Caco-2 (cell line): Measurements from ENCODE around the gene LBHD2. TPM values are rescaled to one million over a fixed set of nuclear protein-coding genes. Genes with fewer than 3 reads are reported as not detected.
A peak's percentile ranks its signal among the peaks of the same experiment; 100 is the strongest.

Experiments used
- BruUV-seq: library from RNA; stranded (reverse); fragments of 400-500 nt; replicated peaks from 2 replicates; lab custom pipeline; 2021; lab: Mats Ljungman, UMichigan
- CTCF ChIA-PET: fragments of 300-600 bp; sonication (Branson Sonifier 250); formaldehyde crosslinking; loops from one replicate; lab custom pipeline; 2022; ENCODE audit warnings: antibody characterized with exemption; lab: Charles Lee
- POLR2A ChIA-PET: fragments of 300-600 bp; sonication (Branson Sonifier 250); formaldehyde crosslinking; loops from one replicate; lab custom pipeline; 2022; ENCODE audit warnings: antibody characterized with exemption; lab: Charles Lee
- DNase-seq, 2 experiments: peaks; one replicate each; pipeline versions ENCODE4 v3.0.0 to v3.0.0-alpha.2; 2020 to 2022
- H3K27me3 ChIP-seq: replicated peaks from 2 replicates; pipeline ENCODE4 v1.6.0; 2011; ENCODE audit warnings: low read length; ENCODE audit not compliant: control insufficient read depth, insufficient read depth
- H3K36me3 ChIP-seq: 2 replicates; pipeline ENCODE4 v1.5.1; 2011; ENCODE audit warnings: low read length; ENCODE audit not compliant: control insufficient read depth, insufficient read depth
- H3K4me1 ChIP-seq: fragments of 250-450 bp; sonication (Bioruptor Pico); 2 replicates; pipeline ENCODE4 v1.5.1; 2020; ENCODE audit warnings: mild to moderate bottlenecking
- H3K4me3 ChIP-seq: 2 replicates; pipeline ENCODE4 v1.5.1; 2011; ENCODE audit warnings: low read depth, mild to moderate bottlenecking, control low read depth, low read length
- H3K9me3 ChIP-seq: fragments of 250-450 bp; sonication (Bioruptor Pico); 2 replicates; pipeline ENCODE4 v1.5.1; 2020; ENCODE audit warnings: mild to moderate bottlenecking, moderate library complexity
- H3K27ac Mint-ChIP-seq: one replicate; pipeline ENCODE4 v1.8.0; 2022; ENCODE audit warnings: mixed read lengths; ENCODE audit not compliant: unreplicated experiment
- H3K27me3 Mint-ChIP-seq: one replicate; pipeline ENCODE4 v1.8.0; 2022; ENCODE audit warnings: mixed read lengths; ENCODE audit not compliant: insufficient read depth, unreplicated experiment
- H3K36me3 Mint-ChIP-seq: one replicate; pipeline ENCODE4 v1.8.0; 2022; ENCODE audit warnings: mild to moderate bottlenecking, mixed read lengths; ENCODE audit not compliant: insufficient read depth, unreplicated experiment
- H3K4me1 Mint-ChIP-seq: one replicate; pipeline ENCODE4 v1.8.0; 2022; ENCODE audit warnings: low read depth, mixed read lengths; ENCODE audit not compliant: unreplicated experiment
- H3K4me3 Mint-ChIP-seq: one replicate; pipeline ENCODE4 v1.8.0; 2022; ENCODE audit warnings: mild to moderate bottlenecking, moderate library complexity, mixed read lengths; ENCODE audit not compliant: unreplicated experiment
- H3K9me3 Mint-ChIP-seq: one replicate; pipeline ENCODE4 v1.8.0; 2022; ENCODE audit warnings: mixed read lengths; ENCODE audit not compliant: unreplicated experiment
- CTCF ChIP-seq, 2 experiments: fragments of 200-600 bp in 1 of 2; IDR thresholded peaks; 1 replicate in 1 of 2; 2 replicates in 1 of 2; pipeline versions ENCODE4 v1.5.1 to v1.8.0; 2011 to 2022; ENCODE audit warnings: antibody characterized with exemption in 1 of 2, control low read depth in 1 of 2, inconsistent platforms in 1 of 2, low read depth in 1 of 2, low read length in 1 of 2, mild to moderate bottlenecking in 1 of 2, moderate library complexity in 1 of 2; ENCODE audit not compliant: insufficient read depth in 1 of 2, severe bottlenecking in 1 of 2, unreplicated experiment in 1 of 2
- intact Hi-C: fragments of 100-400 bp; cut with micrococcal nuclease; formaldehyde crosslinking; loops from one replicate; pipeline ENCODE4 v1.10.0; 2022; ENCODE audit not compliant: unreplicated experiment
- total RNA-seq: library from RNA; stranded (reverse); gene quantifications from 2 replicates; pipeline ENCODE4 v1.2.3, GENCODE V29; 2022

LBHD2 gene
- total RNA-seq, 1 experiment from 2014 or later: not detected

GRCh38 chr14:103091041-103091882 lies 7.3 kb downstream of the LBHD2 start:
- Histone ChIP-seq H3K9me3 (no peaks in the 10 kb centered on the region), H3K27me3 (no peaks in the 10 kb centered on the region), H3K4me1 (peaks cover 19% of the 10 kb centered on the region), H3K4me3 (peak overlapping the region; percentile 28), H3K36me3 (no peaks in the 10 kb centered on the region)
- TF ChIP-seq CTCF (IDR thresholded peaks at IDR 0.05; ENCODE audit: insufficient read depth in 1 of 2, low read depth in 1 of 2, low read length in 1 of 2, severe bottlenecking in 1 of 2, unreplicated experiment in 1 of 2): peak in 1 of 2 experiments; percentile 46
- Mint-ChIP-seq H3K27ac (no peak overlapping the region), H3K4me1 (peaks cover 12% of the 10 kb centered on the region), H3K9me3 (no peaks in the 10 kb centered on the region), H3K27me3 (no peaks in the 10 kb centered on the region), H3K4me3 (peak overlapping the region; percentile 25), H3K36me3 (no peaks in the 10 kb centered on the region)
- POLR2A ChIA-PET: no interaction called here
- intact Hi-C loops: no loop called here
- BruUV-seq: no TSS peak
- peak in 1 of 2 experiments; percentile 66 for DNase-seq
- CTCF ChIA-PET: interaction anchor here (0.6 kb wide), 1 partner anchor 526 kb away, joined by 3 read pairs; no protein-coding TSS in a partner anchor

GRCh38 chr14:103091883-103092222 lies 7.8 kb downstream of the LBHD2 start:
- no peak overlapping the region for H3K4me3 Mint-ChIP-seq

More at GRCh38 chr14:103091883-103092222, 7.8 kb downstream of the LBHD2 start:
- H3K36me3 Mint-ChIP-seq: no peaks in the 10 kb centered on the region
- no peak overlapping the region for H3K27ac Mint-ChIP-seq
- Histone ChIP-seq H3K36me3 (no peaks in the 10 kb centered on the region), H3K27me3 (no peaks in the 10 kb centered on the region), H3K4me1 (peaks cover 19% of the 10 kb centered on the region), H3K9me3 (no peaks in the 10 kb centered on the region), H3K4me3 (peak overlapping the region; percentile 28)
- no peaks in the 10 kb centered on the region for H3K27me3 Mint-ChIP-seq
- ChIA-PET CTCF (no interaction called here), POLR2A (no interaction called here)
- intact Hi-C loops: loop anchor here (2.0 kb wide), 1 partner anchor 13 kb away; no protein-coding TSS in a partner anchor
- no peak for TF ChIP-seq CTCF (IDR thresholded peaks at IDR 0.05; ENCODE audit: insufficient read depth in 1 of 2, low read depth in 1 of 2, low read length in 1 of 2, severe bottlenecking in 1 of 2, unreplicated experiment in 1 of 2)
- H3K4me1 Mint-ChIP-seq: peaks cover 16% of the 10 kb centered on the region
- no peaks in the 10 kb centered on the region for H3K9me3 Mint-ChIP-seq
- no TSS peak for BruUV-seq
- DNase-seq: no peak
